ENCODE results near the gene PRKCH.

DNA sequence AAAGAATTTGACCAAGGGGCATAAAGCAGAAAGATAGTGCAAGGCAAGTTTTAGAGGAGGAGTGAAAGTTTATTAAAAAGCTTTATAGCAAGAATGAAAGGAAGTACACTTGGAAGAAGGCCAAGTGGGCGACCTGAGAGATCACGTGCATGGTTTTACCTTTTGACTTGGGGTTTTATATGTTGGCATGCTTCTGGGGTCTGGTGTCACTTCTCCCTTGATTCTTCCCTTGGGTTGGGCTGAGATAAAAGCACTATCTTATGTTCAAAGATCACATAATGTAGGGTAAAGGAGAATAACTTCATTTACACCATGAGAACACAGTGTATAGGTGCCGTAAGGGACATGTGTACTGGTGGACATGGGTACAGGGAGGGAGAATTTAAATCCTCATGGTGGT, 22.6 kb upstream of the PRKCH start:
- TF ChIP-seq, protein P1, sequence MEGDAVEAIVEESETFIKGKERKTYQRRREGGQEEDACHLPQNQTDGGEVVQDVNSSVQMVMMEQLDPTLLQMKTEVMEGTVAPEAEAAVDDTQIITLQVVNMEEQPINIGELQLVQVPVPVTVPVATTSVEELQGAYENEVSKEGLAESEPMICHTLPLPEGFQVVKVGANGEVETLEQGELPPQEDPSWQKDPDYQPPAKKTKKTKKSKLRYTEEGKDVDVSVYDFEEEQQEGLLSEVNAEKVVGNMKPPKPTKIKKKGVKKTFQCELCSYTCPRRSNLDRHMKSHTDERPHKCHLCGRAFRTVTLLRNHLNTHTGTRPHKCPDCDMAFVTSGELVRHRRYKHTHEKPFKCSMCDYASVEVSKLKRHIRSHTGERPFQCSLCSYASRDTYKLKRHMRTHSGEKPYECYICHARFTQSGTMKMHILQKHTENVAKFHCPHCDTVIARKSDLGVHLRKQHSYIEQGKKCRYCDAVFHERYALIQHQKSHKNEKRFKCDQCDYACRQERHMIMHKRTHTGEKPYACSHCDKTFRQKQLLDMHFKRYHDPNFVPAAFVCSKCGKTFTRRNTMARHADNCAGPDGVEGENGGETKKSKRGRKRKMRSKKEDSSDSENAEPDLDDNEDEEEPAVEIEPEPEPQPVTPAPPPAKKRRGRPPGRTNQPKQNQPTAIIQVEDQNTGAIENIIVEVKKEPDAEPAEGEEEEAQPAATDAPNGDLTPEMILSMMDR (IDR thresholded peaks at IDR 0.05), result no peak
- TF ChIP-seq POLR2A (IDR thresholded peaks at IDR 0.05), result no peak

Measured in esophagus squamous epithelium (tissue), 4 donors.